Head of caudate nucleus (tissue), 42 donors: ENCODE results near the gene TJP2.
"Not testable (repeated sequence)": the region's sequence is repeated elsewhere in the genome, so short reads cannot be mapped to it uniquely, and the experiment has no call there.

Experiments
- DNase-seq, 42 donors: peaks; one replicate each; pipeline versions ENCODE4 v3.0.0 to v3.0.0-alpha.2; 2020 to 2021; ENCODE audit warnings: mixed read lengths in 7 of 42
- intact Hi-C: fragments of 100-400 bp; cut with DNase I; formaldehyde crosslinking; loops from one replicate; pipeline ENCODE4 v1.15.0; 2022

TJP2 gene

GRCh38 chr9:69255591-69255990 lies 81.5 kb downstream of the TJP2 start:
- intact Hi-C loops: no loop called here
- no peak for DNase-seq

GRCh38 chr9:69258551-69258950 lies 84.5 kb downstream of the TJP2 start:
- intact Hi-C loops: no loop called here
- DNase-seq: no peak

GRCh38 chr9:69260161-69260560 lies 86.1 kb downstream of the TJP2 start:
- intact Hi-C loops: no loop called here
- no peak for DNase-seq

- no peak for DNase-seq
- intact Hi-C loops: no loop called here
Observed at GRCh38 chr9:69261636-69262035, 87.6 kb downstream of the TJP2 start.

GRCh38 chr9:69264526-69264925 lies 90.4 kb downstream of the TJP2 start:
- intact Hi-C loops: no loop called here
- peak in 2 of 42 donors; percentile 9 to 27 for DNase-seq

- intact Hi-C loops: no loop called here
- DNase-seq: no peak
Observed at GRCh38 chr9:69265891-69266290, 91.8 kb downstream of the TJP2 start.

- DNase-seq: no peak
- intact Hi-C loops: no loop called here
Observed at GRCh38 chr9:69272212-69272611, 98.1 kb downstream of the TJP2 start.

- peak in 33 of 42 donors; percentile 3 to 82 (median 41) for DNase-seq
- intact Hi-C loops: no loop called here
Observed at GRCh38 chr9:69273161-69273560, 99.1 kb downstream of the TJP2 start.

GRCh38 chr9:69276775-69277174 lies 102.7 kb downstream of the TJP2 start:
- intact Hi-C loops: no loop called here

GRCh38 chr9:69279084-69279731 lies 105.1 kb downstream of the TJP2 start:
- intact Hi-C loops: no loop called here
- no peak for DNase-seq

More at GRCh38 chr9:69276775-69277174, 102.7 kb downstream of the TJP2 start:
- DNase-seq: no peak

- intact Hi-C loops: no loop called here
- DNase-seq: no peak
Observed at GRCh38 chr9:69279733-69280132, 105.7 kb downstream of the TJP2 start.

- DNase-seq: no peak
- intact Hi-C loops: no loop called here
Observed at GRCh38 chr9:69283003-69283402, 108.9 kb downstream of the TJP2 start.

GRCh38 chr9:69292078-69292477 lies 118.0 kb downstream of the TJP2 start:
- intact Hi-C loops: no loop called here
- no peak for DNase-seq

GRCh38 chr9:69293156-69293555 lies 119.1 kb downstream of the TJP2 start:
- intact Hi-C loops: no loop called here
- DNase-seq: peak in 9 of 42 donors; percentile 10 to 66 (median 30)

- intact Hi-C loops: no loop called here
- DNase-seq: no peak
Observed at GRCh38 chr9:69295872-69296552, 121.9 kb downstream of the TJP2 start.

GRCh38 chr9:69297300-69297980 lies 123.4 kb downstream of the TJP2 start:
- no peak for DNase-seq
- intact Hi-C loops: no loop called here

- no peak for DNase-seq
- intact Hi-C loops: no loop called here
Observed at GRCh38 chr9:69299315-69299714, 125.2 kb downstream of the TJP2 start.

GRCh38 chr9:69299826-69300225 lies 125.7 kb downstream of the TJP2 start:
- no peak for DNase-seq
- intact Hi-C loops: no loop called here

GRCh38 chr9:69303331-69303730 lies 129.3 kb downstream of the TJP2 start:
- DNase-seq: no peak
- intact Hi-C loops: no loop called here

GRCh38 chr9:69306895-69307445 lies 132.9 kb downstream of the TJP2 start:
- intact Hi-C loops, DNase-seq: not testable (repeated sequence)
